ENCODE measurements around the gene EXOC6B.

The EXOC6B gene

GRCh38 chr2:72762276-72762675, 63.6 kb downstream of the EXOC6B start:
- H3K27me3 Mint-ChIP-seq (ENCODE audit: low read depth) = no peaks in the 10 kb centered on the region
- H3K4me1 Mint-ChIP-seq = peaks cover 9% of the 10 kb centered on the region
- peaks cover 64% of the 10 kb centered on the region for H3K36me3 Mint-ChIP-seq (ENCODE audit: low read depth)
- no peak overlapping the region for H3K4me3 Mint-ChIP-seq
- H3K9me3 Mint-ChIP-seq = peaks cover 37% of the 10 kb centered on the region
- no peak overlapping the region for H3K27ac Mint-ChIP-seq
- no peak for TF ChIP-seq CTCF (IDR thresholded peaks at IDR 0.05; ENCODE audit: unreplicated experiment in 3 of 3)

- Mint-ChIP-seq H3K4me1 (peaks cover 28% of the 10 kb centered on the region), H3K9me3 (peaks cover 33% of the 10 kb centered on the region), H3K27ac (no peak overlapping the region), H3K4me3 (no peak overlapping the region), H3K36me3 (ENCODE audit: low read depth) (peaks cover 50% of the 10 kb centered on the region), H3K27me3 (ENCODE audit: low read depth) (no peaks in the 10 kb centered on the region)
- no peak for TF ChIP-seq CTCF (IDR thresholded peaks at IDR 0.05; ENCODE audit: unreplicated experiment in 3 of 3)
These were observed 66.1 kb downstream of the EXOC6B start for GRCh38 chr2:72759755-72760154.

- peaks cover 28% of the 10 kb centered on the region for H3K4me1 Mint-ChIP-seq
- H3K27me3 Mint-ChIP-seq (ENCODE audit: low read depth) = no peaks in the 10 kb centered on the region
- H3K9me3 Mint-ChIP-seq = peaks cover 19% of the 10 kb centered on the region
- H3K4me3 Mint-ChIP-seq = no peak overlapping the region
- peaks cover 34% of the 10 kb centered on the region for H3K36me3 Mint-ChIP-seq (ENCODE audit: low read depth)
- peak overlapping the region; percentile 50 to 86 (median 78) for H3K27ac Mint-ChIP-seq
- no peak for TF ChIP-seq CTCF (IDR thresholded peaks at IDR 0.05; ENCODE audit: unreplicated experiment in 3 of 3)
These were observed 68.6 kb downstream of the EXOC6B start for GRCh38 chr2:72757177-72757775.

GRCh38 chr2:72755647-72756423, 70.0 kb downstream of the EXOC6B start:
- H3K4me3 Mint-ChIP-seq = no peak overlapping the region
- H3K4me1 Mint-ChIP-seq = peaks cover 28% of the 10 kb centered on the region
- no peaks in the 10 kb centered on the region for H3K27me3 Mint-ChIP-seq (ENCODE audit: low read depth)
- H3K36me3 Mint-ChIP-seq (ENCODE audit: low read depth) = peaks cover 20% of the 10 kb centered on the region
- H3K9me3 Mint-ChIP-seq = peaks cover 9% of the 10 kb centered on the region
- peak overlapping the region; percentile 54 to 90 (median 61) for H3K27ac Mint-ChIP-seq
- no peak for TF ChIP-seq CTCF (IDR thresholded peaks at IDR 0.05; ENCODE audit: unreplicated experiment in 3 of 3)

- peaks cover 9% of the 10 kb centered on the region for H3K36me3 Mint-ChIP-seq (ENCODE audit: low read depth)
- H3K4me1 Mint-ChIP-seq = peaks cover 28% of the 10 kb centered on the region
These were observed 71.1 kb downstream of the EXOC6B start for GRCh38 chr2:72754628-72755320.

More at GRCh38 chr2:72754628-72755320, 71.1 kb downstream of the EXOC6B start:
- H3K27me3 Mint-ChIP-seq (ENCODE audit: low read depth) = no peaks in the 10 kb centered on the region
- no peak overlapping the region for H3K4me3 Mint-ChIP-seq
- peak overlapping the region; percentile 54 to 90 (median 61) for H3K27ac Mint-ChIP-seq
- peaks cover 3% of the 10 kb centered on the region for H3K9me3 Mint-ChIP-seq
- no peak for TF ChIP-seq CTCF (IDR thresholded peaks at IDR 0.05; ENCODE audit: unreplicated experiment in 3 of 3)
